ENCODE data around the gene ZDHHC14.

ZDHHC14 gene

DNA sequence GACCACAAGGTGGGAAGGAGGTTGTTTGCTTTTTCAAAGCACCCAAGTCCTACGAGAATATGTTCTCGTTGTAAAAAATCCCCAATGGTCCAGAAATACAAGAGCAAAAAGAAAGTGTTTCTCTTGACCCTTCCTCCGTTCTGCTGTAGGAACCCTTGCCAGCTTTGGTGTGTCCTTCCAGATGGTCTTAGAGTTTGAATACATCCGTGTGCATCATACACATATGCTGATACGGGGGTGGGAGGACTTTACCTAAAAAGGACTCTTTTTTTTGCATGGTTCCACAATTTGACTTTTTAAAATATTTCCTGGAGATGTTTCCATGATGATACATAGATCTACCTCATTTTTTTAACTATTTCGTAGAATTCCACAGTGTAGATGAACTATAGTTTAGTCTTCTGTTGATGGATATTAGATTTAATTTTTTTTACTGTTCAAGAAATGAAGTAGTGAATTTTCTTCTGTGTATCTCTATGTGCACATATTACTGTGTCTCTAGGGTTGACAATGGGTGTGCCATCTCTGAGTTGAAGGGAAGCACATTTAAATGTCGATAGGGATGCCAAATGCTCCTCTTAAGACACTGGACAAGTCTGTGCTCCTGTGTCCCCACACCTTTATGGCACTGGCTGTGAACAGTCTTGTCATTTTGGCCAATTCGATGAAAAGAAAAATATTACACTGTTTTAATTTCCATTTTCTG, 259.9 kb downstream of the ZDHHC14 start:
- Histone ChIP-seq H3K27me3 (ENCODE audit: insufficient read depth, low read length) (no peaks in the 10 kb centered on the region), H3K4me3 (ENCODE audit: low read depth, low read length) (no peak overlapping the region), H3K4me1 (ENCODE audit: control insufficient read depth, insufficient read depth, low read length, unreplicated experiment) (no peaks in the 10 kb centered on the region), H2AFZ (ENCODE audit: low read length, unreplicated experiment) (no peak overlapping the region), H3K36me3 (ENCODE audit: insufficient read depth, low read length) (no peaks in the 10 kb centered on the region), H3K79me2 (ENCODE audit: control insufficient read depth, insufficient read depth, low read length, unreplicated experiment) (no peaks in the 10 kb centered on the region), H3K27ac (ENCODE audit: low read depth, low read length) (no peak overlapping the region)

- H3K79me2 ChIP-seq (ENCODE audit: control insufficient read depth, insufficient read depth, low read length, unreplicated experiment) = no peaks in the 10 kb centered on the region
- H3K4me3 ChIP-seq (ENCODE audit: low read depth, low read length) = no peak overlapping the region
- H3K27me3 ChIP-seq (ENCODE audit: insufficient read depth, low read length) = no peaks in the 10 kb centered on the region
- no peak overlapping the region for H2AFZ ChIP-seq (ENCODE audit: low read length, unreplicated experiment)
- H3K4me1 ChIP-seq (ENCODE audit: control insufficient read depth, insufficient read depth, low read length, unreplicated experiment) = no peaks in the 10 kb centered on the region
- H3K27ac ChIP-seq (ENCODE audit: low read depth, low read length) = no peak overlapping the region
- H3K36me3 ChIP-seq (ENCODE audit: insufficient read depth, low read length) = no peaks in the 10 kb centered on the region
Observed at GRCh38 chr6:157641837-157642236, 260.8 kb downstream of the ZDHHC14 start.

DNA sequence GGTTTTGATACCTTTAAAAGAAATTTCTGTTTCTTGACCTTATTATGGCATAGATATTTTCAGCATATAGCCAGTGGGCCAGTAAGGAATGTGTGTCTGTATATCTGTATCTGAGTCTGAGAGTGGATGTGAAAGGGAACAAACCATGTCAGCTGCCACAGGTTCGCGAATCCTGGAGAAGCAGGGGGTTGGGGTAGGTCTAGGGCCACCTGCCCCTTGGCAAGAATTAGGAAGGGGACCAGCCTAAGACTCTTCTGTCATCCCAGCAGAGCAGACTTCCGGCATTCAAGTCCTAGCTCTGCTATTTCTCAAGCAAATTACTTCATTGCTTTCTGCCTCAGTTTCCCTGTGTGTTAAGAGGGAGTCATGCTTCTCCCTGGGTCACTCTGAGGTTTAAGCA, 261.7 kb downstream of the ZDHHC14 start:
- Histone ChIP-seq H3K27ac (ENCODE audit: low read depth, low read length) (no peak overlapping the region), H3K4me3 (ENCODE audit: low read depth, low read length) (no peak overlapping the region), H2AFZ (ENCODE audit: low read length, unreplicated experiment) (no peak overlapping the region), H3K79me2 (ENCODE audit: control insufficient read depth, insufficient read depth, low read length, unreplicated experiment) (no peaks in the 10 kb centered on the region), H3K36me3 (ENCODE audit: insufficient read depth, low read length) (no peaks in the 10 kb centered on the region), H3K4me1 (ENCODE audit: control insufficient read depth, insufficient read depth, low read length, unreplicated experiment) (no peaks in the 10 kb centered on the region), H3K27me3 (ENCODE audit: insufficient read depth, low read length) (no peaks in the 10 kb centered on the region)

- Histone ChIP-seq H3K4me3 (ENCODE audit: low read depth, low read length) (no peak overlapping the region), H3K4me1 (ENCODE audit: control insufficient read depth, insufficient read depth, low read length, unreplicated experiment) (no peaks in the 10 kb centered on the region), H3K79me2 (ENCODE audit: control insufficient read depth, insufficient read depth, low read length, unreplicated experiment) (no peaks in the 10 kb centered on the region), H2AFZ (ENCODE audit: low read length, unreplicated experiment) (no peak overlapping the region), H3K36me3 (ENCODE audit: insufficient read depth, low read length) (no peaks in the 10 kb centered on the region), H3K27ac (ENCODE audit: low read depth, low read length) (no peak overlapping the region), H3K27me3 (ENCODE audit: insufficient read depth, low read length) (no peaks in the 10 kb centered on the region)
Observed at GRCh38 chr6:157644043-157644810, 263.2 kb downstream of the ZDHHC14 start.

DNA sequence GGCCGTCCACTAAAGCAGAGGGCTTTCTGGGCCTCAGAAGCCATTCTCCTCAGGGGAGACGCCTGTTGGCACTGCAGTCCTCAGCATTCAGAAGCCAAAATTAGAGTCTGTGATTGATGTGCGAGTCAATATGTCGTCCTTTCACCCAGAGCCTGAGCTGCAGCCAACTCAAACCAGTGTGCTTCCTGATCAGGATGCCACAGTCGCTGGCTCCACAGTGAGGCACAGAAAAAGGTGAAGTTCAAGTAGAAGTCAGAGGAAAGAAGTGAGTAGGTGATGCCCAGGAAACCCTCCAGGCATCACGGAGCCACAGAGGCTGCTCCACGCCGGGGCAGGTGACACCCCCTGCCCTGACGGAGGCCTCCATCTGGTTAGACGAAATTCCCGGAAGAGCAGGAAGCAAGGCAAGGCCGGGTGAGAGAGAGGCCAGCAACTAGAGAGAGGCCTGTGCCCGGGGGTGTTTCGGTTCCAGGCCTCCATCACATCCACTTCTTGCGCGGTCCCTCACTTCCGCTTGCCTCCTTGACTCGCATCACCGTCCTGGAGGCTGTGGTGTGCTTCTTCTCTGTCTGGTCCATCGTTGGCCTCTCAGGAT, 264.3 kb downstream of the ZDHHC14 start:
- Histone ChIP-seq H3K36me3 (ENCODE audit: insufficient read depth, low read length) (no peaks in the 10 kb centered on the region), H3K27me3 (ENCODE audit: insufficient read depth, low read length) (no peaks in the 10 kb centered on the region), H3K4me1 (ENCODE audit: control insufficient read depth, insufficient read depth, low read length, unreplicated experiment) (no peaks in the 10 kb centered on the region), H3K79me2 (ENCODE audit: control insufficient read depth, insufficient read depth, low read length, unreplicated experiment) (no peaks in the 10 kb centered on the region), H3K27ac (ENCODE audit: low read depth, low read length) (no peak overlapping the region), H2AFZ (ENCODE audit: low read length, unreplicated experiment) (no peak overlapping the region), H3K4me3 (ENCODE audit: low read depth, low read length) (no peak overlapping the region)

- H3K79me2 ChIP-seq (ENCODE audit: control insufficient read depth, insufficient read depth, low read length, unreplicated experiment) = no peaks in the 10 kb centered on the region
- no peak overlapping the region for H2AFZ ChIP-seq (ENCODE audit: low read length, unreplicated experiment)
- H3K27me3 ChIP-seq (ENCODE audit: insufficient read depth, low read length) = no peaks in the 10 kb centered on the region
- no peak overlapping the region for H3K4me3 ChIP-seq (ENCODE audit: low read depth, low read length)
- no peak overlapping the region for H3K27ac ChIP-seq (ENCODE audit: low read depth, low read length)
- no peaks in the 10 kb centered on the region for H3K36me3 ChIP-seq (ENCODE audit: insufficient read depth, low read length)
- no peaks in the 10 kb centered on the region for H3K4me1 ChIP-seq (ENCODE audit: control insufficient read depth, insufficient read depth, low read length, unreplicated experiment)
Observed at GRCh38 chr6:157646012-157646411, 265.0 kb downstream of the ZDHHC14 start.

GRCh38 chr6:157647261-157647915, 266.4 kb downstream of the ZDHHC14 start:
- H3K4me3 ChIP-seq (ENCODE audit: low read depth, low read length) = no peak overlapping the region
- no peak overlapping the region for H2AFZ ChIP-seq (ENCODE audit: low read length, unreplicated experiment)
- no peaks in the 10 kb centered on the region for H3K36me3 ChIP-seq (ENCODE audit: insufficient read depth, low read length)
- no peak overlapping the region for H3K27ac ChIP-seq (ENCODE audit: low read depth, low read length)
- no peaks in the 10 kb centered on the region for H3K27me3 ChIP-seq (ENCODE audit: insufficient read depth, low read length)
- no peaks in the 10 kb centered on the region for H3K79me2 ChIP-seq (ENCODE audit: control insufficient read depth, insufficient read depth, low read length, unreplicated experiment)
- no peaks in the 10 kb centered on the region for H3K4me1 ChIP-seq (ENCODE audit: control insufficient read depth, insufficient read depth, low read length, unreplicated experiment)

DNA sequence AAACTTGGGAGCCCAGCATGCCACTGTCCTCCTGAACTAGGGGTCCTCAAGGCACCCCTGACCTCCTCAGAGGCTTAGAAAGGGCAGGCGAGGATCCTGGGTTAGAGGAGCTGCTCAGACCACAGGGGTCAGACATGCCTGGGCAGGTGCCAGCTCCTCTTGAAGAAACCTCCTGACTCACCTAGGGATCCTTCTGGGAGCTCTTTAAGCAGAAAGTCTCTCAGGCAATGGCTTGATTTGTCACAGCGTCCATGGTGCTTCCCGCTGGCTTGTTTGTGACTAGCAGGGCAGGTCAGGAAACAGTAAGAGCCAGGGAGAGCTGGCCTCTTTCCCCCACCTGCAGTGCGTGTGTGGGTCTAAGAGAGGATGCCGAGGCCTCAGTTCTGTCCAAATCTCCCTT, 267.6 kb downstream of the ZDHHC14 start:
- Histone ChIP-seq H3K4me1 (ENCODE audit: control insufficient read depth, insufficient read depth, low read length, unreplicated experiment) (no peaks in the 10 kb centered on the region), H3K27me3 (ENCODE audit: insufficient read depth, low read length) (no peaks in the 10 kb centered on the region), H2AFZ (ENCODE audit: low read length, unreplicated experiment) (no peak overlapping the region), H3K4me3 (ENCODE audit: low read depth, low read length) (no peak overlapping the region), H3K79me2 (ENCODE audit: control insufficient read depth, insufficient read depth, low read length, unreplicated experiment) (no peaks in the 10 kb centered on the region), H3K36me3 (ENCODE audit: insufficient read depth, low read length) (no peaks in the 10 kb centered on the region), H3K27ac (ENCODE audit: low read depth, low read length) (no peak overlapping the region)

DNA sequence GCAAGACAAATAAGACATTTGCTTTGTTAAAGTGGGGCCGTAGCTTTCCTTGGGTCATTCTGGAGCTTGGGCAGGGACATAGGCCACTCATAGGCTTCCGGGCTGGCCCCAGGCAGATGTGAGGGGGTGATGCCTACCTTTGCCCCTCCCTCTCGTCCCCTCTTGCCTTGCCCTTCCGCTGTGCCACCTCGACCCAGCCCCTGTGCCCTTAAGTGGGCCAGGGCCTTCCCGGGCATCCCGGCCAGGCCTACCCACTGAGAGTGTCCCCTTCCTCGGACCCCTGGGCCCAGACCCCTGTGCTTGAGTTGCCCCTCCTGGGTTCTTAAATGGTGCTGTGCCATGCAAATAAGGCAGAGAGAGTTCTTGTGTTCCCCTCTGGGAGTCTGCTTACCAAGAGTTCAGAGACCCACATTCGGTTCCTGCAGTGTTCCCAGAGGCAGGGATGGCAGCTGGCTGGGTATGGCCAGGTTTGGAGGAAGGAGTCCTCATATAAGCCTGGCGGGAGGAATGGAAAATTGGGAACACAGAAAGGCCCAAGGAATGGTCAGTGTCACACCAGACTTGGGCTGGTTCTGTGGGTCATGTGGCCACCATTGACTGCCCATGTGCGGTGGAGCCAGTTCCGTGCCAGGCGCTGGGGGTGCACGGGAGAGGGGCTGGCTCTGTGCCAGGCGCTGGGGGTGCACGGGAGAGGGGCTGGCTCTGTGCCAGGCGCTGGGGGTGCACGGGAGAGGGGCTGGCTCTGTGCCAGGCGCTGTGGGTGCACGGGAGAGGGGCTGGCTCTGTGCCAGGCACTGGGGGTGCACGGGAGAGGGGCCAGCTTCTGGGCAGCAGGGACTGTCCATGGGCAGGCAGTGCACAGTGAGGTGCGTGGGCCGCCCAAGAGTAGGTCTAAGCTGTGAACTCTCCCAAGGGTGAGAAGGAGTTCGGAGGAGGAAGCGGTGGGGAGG, 268.6 kb downstream of the ZDHHC14 start:
- Histone ChIP-seq H3K4me1 (ENCODE audit: control insufficient read depth, insufficient read depth, low read length, unreplicated experiment) (no peaks in the 10 kb centered on the region), H3K79me2 (ENCODE audit: control insufficient read depth, insufficient read depth, low read length, unreplicated experiment) (no peaks in the 10 kb centered on the region), H3K36me3 (ENCODE audit: insufficient read depth, low read length) (no peaks in the 10 kb centered on the region), H3K27me3 (ENCODE audit: insufficient read depth, low read length) (no peaks in the 10 kb centered on the region), H3K27ac (ENCODE audit: low read depth, low read length) (no peak overlapping the region), H3K4me3 (ENCODE audit: low read depth, low read length) (no peak overlapping the region), H2AFZ (ENCODE audit: low read length, unreplicated experiment) (no peak overlapping the region)

DNA sequence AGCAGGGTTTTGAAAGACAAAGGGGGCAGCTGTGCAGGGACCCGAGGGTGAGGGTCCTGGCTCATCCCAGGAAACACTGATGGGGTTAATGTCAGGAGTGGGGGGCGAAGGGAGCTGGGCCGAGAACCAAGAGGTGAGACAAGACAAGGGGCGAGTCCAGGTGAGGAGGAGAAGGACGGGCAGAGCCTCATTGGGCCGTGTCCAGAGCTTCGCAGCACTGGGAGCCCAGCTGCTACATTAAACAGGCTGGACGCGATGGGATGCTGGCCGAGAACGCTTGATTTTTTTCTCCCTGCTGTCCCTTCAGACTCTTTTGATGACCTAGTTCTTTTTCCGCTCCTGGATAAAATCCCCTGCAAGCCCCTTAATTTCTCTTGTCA, 269.3 kb downstream of the ZDHHC14 start:
- H3K79me2 ChIP-seq (ENCODE audit: control insufficient read depth, insufficient read depth, low read length, unreplicated experiment) = no peaks in the 10 kb centered on the region
- H3K36me3 ChIP-seq (ENCODE audit: insufficient read depth, low read length) = no peaks in the 10 kb centered on the region
- no peaks in the 10 kb centered on the region for H3K27me3 ChIP-seq (ENCODE audit: insufficient read depth, low read length)
- H3K4me3 ChIP-seq (ENCODE audit: low read depth, low read length) = no peak overlapping the region
- no peaks in the 10 kb centered on the region for H3K4me1 ChIP-seq (ENCODE audit: control insufficient read depth, insufficient read depth, low read length, unreplicated experiment)
- no peak overlapping the region for H2AFZ ChIP-seq (ENCODE audit: low read length, unreplicated experiment)
- H3K27ac ChIP-seq (ENCODE audit: low read depth, low read length) = no peak overlapping the region

Measured in ACC112 (cell line).